Measurements from ENCODE around the gene COLEC11.
"Not testable (repeated sequence)": the region's sequence is repeated elsewhere in the genome, so short reads cannot be mapped to it uniquely, and the experiment has no call there.

COLEC11 gene

DNA sequence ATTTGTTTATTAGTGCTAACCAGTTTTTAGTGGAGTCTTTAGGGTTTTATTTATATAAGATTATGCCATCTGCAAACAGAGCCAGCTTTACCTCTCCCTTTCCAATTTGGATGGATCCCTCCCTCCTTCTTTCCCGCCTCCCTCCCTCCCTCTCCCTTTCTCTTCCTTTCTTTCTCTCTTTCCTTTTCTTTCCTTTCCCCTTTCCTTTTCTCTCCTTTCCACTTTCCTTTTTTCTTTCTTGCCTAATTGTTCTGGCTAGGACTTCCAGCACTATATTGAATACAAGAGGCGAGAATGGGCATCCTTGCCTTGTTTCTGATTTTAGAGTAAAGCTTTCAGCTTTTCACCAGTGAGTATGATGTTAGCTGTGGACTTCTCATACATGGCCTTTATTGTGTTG, 24.1 kb downstream of the COLEC11 start:
- Histone ChIP-seq H3K4me3 (ENCODE audit: insufficient read depth in 1 of 2, low read depth in 1 of 2, low read length in 2 of 2) (no peak overlapping the region), H3K4me2 (ENCODE audit: low read length, poor library complexity, severe bottlenecking) (no peak overlapping the region), H3K36me3 (ENCODE audit: control insufficient read depth in 1 of 2, insufficient read depth in 2 of 2, low read depth in 1 of 2, low read length in 2 of 2) (no peaks in the 10 kb centered on the region), H2AFZ (ENCODE audit: low read depth, low read length) (no peak overlapping the region), H2BK120ac (ENCODE audit: low read depth, low read length) (no peak overlapping the region), H3K9me3 (ENCODE audit: control insufficient read depth, low read length) (peaks cover 5% of the 10 kb centered on the region), H3K27me3 (ENCODE audit: control insufficient read depth in 1 of 2, insufficient read depth in 1 of 2, low read length in 2 of 2) (peaks cover 0 to 1% of the 10 kb centered on the region in 2 experiments), H3K4ac (ENCODE audit: low read depth in 1 of 2, low read length in 2 of 2) (no peak overlapping the region), H3K9ac (ENCODE audit: low read length) (no peak overlapping the region), H3K27ac (ENCODE audit: low read length, poor library complexity, severe bottlenecking) (no peak overlapping the region), H4K91ac (ENCODE audit: low read length) (no peak overlapping the region), H2BK12ac (ENCODE audit: low read length in 2 of 2) (no peak overlapping the region), H3K18ac (ENCODE audit: low read depth in 1 of 2, low read length in 2 of 2) (no peak overlapping the region), H3K23ac (ENCODE audit: low read length in 2 of 2) (no peak overlapping the region), H3K4me1 (ENCODE audit: control insufficient read depth, insufficient read depth, low read depth, low read length) (no peaks in the 10 kb centered on the region), H4K8ac (ENCODE audit: low read length) (no peak overlapping the region), H2BK15ac (ENCODE audit: low read depth, poor library complexity, severe bottlenecking) (no peak overlapping the region), H3K14ac (ENCODE audit: low read length in 2 of 2) (no peak overlapping the region), H2AK5ac (ENCODE audit: low read length, severe bottlenecking) (no peak overlapping the region), H3K79me1 (replicated peaks; ENCODE audit: low read length, poor library complexity, severe bottlenecking) (no peaks in the 10 kb centered on the region), H2BK5ac (ENCODE audit: low read depth, low read length, poor library complexity, severe bottlenecking) (no peak overlapping the region)
- no peak for DNase-seq
- 79% methylated on average over 2 of the region's 2 CpGs for WGBS

DNA sequence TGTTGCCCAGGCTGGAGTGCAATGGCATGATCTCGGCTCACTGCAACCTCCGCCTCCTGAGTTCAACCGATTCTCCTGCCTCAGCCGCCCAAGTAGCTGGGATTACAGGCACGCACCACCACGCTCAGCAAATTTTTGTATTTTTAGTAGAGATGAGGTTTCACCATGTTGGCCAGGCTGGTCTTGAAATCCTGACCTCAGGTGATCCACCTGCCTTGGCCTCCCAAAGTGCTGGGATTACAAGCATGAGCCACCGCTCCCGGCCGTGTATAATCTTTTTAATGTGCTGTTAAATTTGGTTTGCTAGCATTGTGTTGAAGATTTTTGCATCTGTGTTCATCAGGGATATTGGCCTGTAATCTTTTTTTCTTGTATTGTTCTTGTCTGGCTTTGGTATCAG, 24.7 kb downstream of the COLEC11 start:
- H2BK12ac ChIP-seq (ENCODE audit: low read length in 2 of 2); H3K23ac ChIP-seq (ENCODE audit: low read length in 2 of 2); H3K4me2 ChIP-seq (ENCODE audit: low read length, poor library complexity, severe bottlenecking); H2BK15ac ChIP-seq (ENCODE audit: low read depth, poor library complexity, severe bottlenecking); DNase-seq; H3K4me3 ChIP-seq (ENCODE audit: insufficient read depth in 1 of 2, low read depth in 1 of 2, low read length in 2 of 2); H3K4ac ChIP-seq (ENCODE audit: low read depth in 1 of 2, low read length in 2 of 2); H3K14ac ChIP-seq (ENCODE audit: low read length in 2 of 2); H4K8ac ChIP-seq (ENCODE audit: low read length); H3K4me1 ChIP-seq (ENCODE audit: control insufficient read depth, insufficient read depth, low read depth, low read length); H3K27ac ChIP-seq (ENCODE audit: low read length, poor library complexity, severe bottlenecking); H2BK120ac ChIP-seq (ENCODE audit: low read depth, low read length); H3K9me3 ChIP-seq (ENCODE audit: control insufficient read depth, low read length); H2AFZ ChIP-seq (ENCODE audit: low read depth, low read length); H4K91ac ChIP-seq (ENCODE audit: low read length); H2AK5ac ChIP-seq (ENCODE audit: low read length, severe bottlenecking); H3K79me1 ChIP-seq (replicated peaks; ENCODE audit: low read length, poor library complexity, severe bottlenecking); H3K36me3 ChIP-seq (ENCODE audit: control insufficient read depth in 1 of 2, insufficient read depth in 2 of 2, low read depth in 1 of 2, low read length in 2 of 2); H2BK5ac ChIP-seq (ENCODE audit: low read depth, low read length, poor library complexity, severe bottlenecking); H3K18ac ChIP-seq (ENCODE audit: low read depth in 1 of 2, low read length in 2 of 2); H3K27me3 ChIP-seq (ENCODE audit: control insufficient read depth in 1 of 2, insufficient read depth in 1 of 2, low read length in 2 of 2); H3K9ac ChIP-seq (ENCODE audit: low read length): not testable (repeated sequence)
- 94% methylated on average over 9 of the region's 9 CpGs for WGBS

DNA sequence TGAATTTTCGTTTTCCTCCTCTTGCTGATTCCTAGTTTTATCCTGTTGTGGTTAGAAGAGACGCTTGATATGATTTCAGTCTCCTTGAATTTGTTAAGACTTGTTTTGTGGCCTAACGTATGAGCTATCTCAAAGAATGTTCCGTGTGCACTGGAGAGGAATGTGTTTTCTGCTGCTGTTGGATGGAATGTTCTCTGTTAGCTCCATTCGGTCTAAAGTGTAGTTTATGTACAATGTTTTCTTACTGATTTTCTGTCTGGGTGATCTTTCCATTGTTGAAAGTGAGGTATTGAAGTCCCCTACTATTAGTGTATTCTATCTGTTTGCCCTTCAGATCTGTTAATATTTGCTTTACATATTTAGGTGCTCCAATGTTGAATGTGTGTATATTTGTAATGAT, 25.9 kb downstream of the COLEC11 start:
- Histone ChIP-seq H3K79me1 (replicated peaks; ENCODE audit: low read length, poor library complexity, severe bottlenecking) (no peaks in the 10 kb centered on the region), H2BK5ac (ENCODE audit: low read depth, low read length, poor library complexity, severe bottlenecking) (no peak overlapping the region), H3K18ac (ENCODE audit: low read depth in 1 of 2, low read length in 2 of 2) (no peak overlapping the region), H2AFZ (ENCODE audit: low read depth, low read length) (no peak overlapping the region), H3K27me3 (ENCODE audit: control insufficient read depth in 1 of 2, insufficient read depth in 1 of 2, low read length in 2 of 2) (peaks cover 0 to 3% of the 10 kb centered on the region in 2 experiments), H3K9me3 (ENCODE audit: control insufficient read depth, low read length) (peaks cover 5% of the 10 kb centered on the region), H3K14ac (ENCODE audit: low read length in 2 of 2) (no peak overlapping the region), H3K9ac (ENCODE audit: low read length) (no peak overlapping the region), H3K23ac (ENCODE audit: low read length in 2 of 2) (no peak overlapping the region), H2AK5ac (ENCODE audit: low read length, severe bottlenecking) (no peak overlapping the region), H3K4me3 (ENCODE audit: insufficient read depth in 1 of 2, low read depth in 1 of 2, low read length in 2 of 2) (no peak overlapping the region), H3K4me2 (ENCODE audit: low read length, poor library complexity, severe bottlenecking) (no peak overlapping the region), H3K4ac (ENCODE audit: low read depth in 1 of 2, low read length in 2 of 2) (no peak overlapping the region), H3K27ac (ENCODE audit: low read length, poor library complexity, severe bottlenecking) (no peak overlapping the region), H2BK15ac (ENCODE audit: low read depth, poor library complexity, severe bottlenecking) (no peak overlapping the region), H4K91ac (ENCODE audit: low read length) (no peak overlapping the region), H3K4me1 (ENCODE audit: control insufficient read depth, insufficient read depth, low read depth, low read length) (peaks cover 2% of the 10 kb centered on the region), H2BK12ac (ENCODE audit: low read length in 2 of 2) (no peak overlapping the region), H3K36me3 (ENCODE audit: control insufficient read depth in 1 of 2, insufficient read depth in 2 of 2, low read depth in 1 of 2, low read length in 2 of 2) (no peaks in the 10 kb centered on the region), H4K8ac (ENCODE audit: low read length) (no peak overlapping the region), H2BK120ac (ENCODE audit: low read depth, low read length) (no peak overlapping the region)
- DNase-seq, result peak; percentile 64
- WGBS, result 73% methylated on average over 5 of the region's 5 CpGs

DNA sequence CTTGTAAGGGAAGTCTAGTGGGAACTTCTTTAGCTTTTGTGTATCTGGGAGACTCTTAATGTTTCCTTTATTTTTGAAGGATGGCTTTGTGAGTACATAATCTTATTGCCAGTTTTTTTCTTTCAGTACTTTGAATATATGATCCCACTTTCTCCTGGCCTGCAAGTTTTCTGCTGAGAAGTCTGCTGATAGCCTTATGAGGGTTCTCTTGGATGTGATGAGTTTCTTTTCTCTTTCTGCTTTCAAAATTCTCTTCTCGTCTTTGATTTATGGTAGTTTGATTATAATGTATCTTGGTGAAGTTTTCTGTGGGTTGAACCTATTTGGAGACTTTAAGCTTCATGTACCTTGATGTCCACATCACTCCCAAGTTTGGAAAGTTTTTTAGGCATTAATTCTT, 28.1 kb downstream of the COLEC11 start:
- Histone ChIP-seq H2AFZ (ENCODE audit: low read depth, low read length) (no peak overlapping the region), H3K4me3 (ENCODE audit: insufficient read depth in 1 of 2, low read depth in 1 of 2, low read length in 2 of 2) (no peak overlapping the region), H3K9ac (ENCODE audit: low read length) (no peak overlapping the region), H3K4ac (ENCODE audit: low read depth in 1 of 2, low read length in 2 of 2) (no peak overlapping the region), H2BK120ac (ENCODE audit: low read depth, low read length) (no peak overlapping the region), H2AK5ac (ENCODE audit: low read length, severe bottlenecking) (no peak overlapping the region), H3K14ac (ENCODE audit: low read length in 2 of 2) (no peak overlapping the region), H2BK15ac (ENCODE audit: low read depth, poor library complexity, severe bottlenecking) (no peak overlapping the region), H3K27ac (ENCODE audit: low read length, poor library complexity, severe bottlenecking) (no peak overlapping the region), H3K4me2 (ENCODE audit: low read length, poor library complexity, severe bottlenecking) (no peak overlapping the region), H3K23ac (ENCODE audit: low read length in 2 of 2) (no peak overlapping the region), H2BK5ac (ENCODE audit: low read depth, low read length, poor library complexity, severe bottlenecking) (no peak overlapping the region), H3K9me3 (ENCODE audit: control insufficient read depth, low read length) (peaks cover 5% of the 10 kb centered on the region), H3K36me3 (ENCODE audit: control insufficient read depth in 1 of 2, insufficient read depth in 2 of 2, low read depth in 1 of 2, low read length in 2 of 2) (no peaks in the 10 kb centered on the region), H4K91ac (ENCODE audit: low read length) (no peak overlapping the region), H4K8ac (ENCODE audit: low read length) (no peak overlapping the region), H3K79me1 (replicated peaks; ENCODE audit: low read length, poor library complexity, severe bottlenecking) (no peaks in the 10 kb centered on the region), H3K27me3 (ENCODE audit: control insufficient read depth in 1 of 2, insufficient read depth in 1 of 2, low read length in 2 of 2) (peaks cover 0 to 3% of the 10 kb centered on the region in 2 experiments), H3K18ac (ENCODE audit: low read depth in 1 of 2, low read length in 2 of 2) (no peak overlapping the region), H3K4me1 (ENCODE audit: control insufficient read depth, insufficient read depth, low read depth, low read length) (peaks cover 2% of the 10 kb centered on the region), H2BK12ac (ENCODE audit: low read length in 2 of 2) (no peak overlapping the region)
- WGBS, result 83% methylated on average over 1 of the region's 1 CpG
- DNase-seq, result no peak
